CD4-positive, alpha-beta T cell treated with Interleukin-12 subunit alpha and Interleukin-12 subunit beta, for 1 hour (primary cell): ENCODE results near the gene CHD6.

Experiments used
- DNase-seq: peaks from one replicate; pipeline ENCODE4 v3.0.0-alpha.2; 2020

Gene CHD6

DNA sequence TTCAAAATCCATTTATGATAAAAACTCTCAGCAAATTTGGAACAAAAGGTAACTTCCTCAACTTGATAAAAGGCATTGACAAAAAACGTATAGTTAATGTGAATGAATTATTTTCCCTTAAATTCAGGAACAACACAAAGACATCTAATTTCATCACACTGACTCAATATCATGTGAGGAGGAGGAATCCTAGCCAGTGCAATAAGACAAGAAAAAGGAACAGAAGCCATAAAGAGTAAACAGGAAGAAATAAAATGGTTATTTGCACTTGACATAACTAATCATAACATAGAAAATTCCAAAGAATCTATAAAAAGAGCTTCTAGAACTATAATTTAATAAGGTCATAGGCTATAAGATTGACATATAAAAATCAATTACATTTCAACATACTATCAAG is 31.4 kb downstream of the CHD6 start:
- no peak for DNase-seq

DNA sequence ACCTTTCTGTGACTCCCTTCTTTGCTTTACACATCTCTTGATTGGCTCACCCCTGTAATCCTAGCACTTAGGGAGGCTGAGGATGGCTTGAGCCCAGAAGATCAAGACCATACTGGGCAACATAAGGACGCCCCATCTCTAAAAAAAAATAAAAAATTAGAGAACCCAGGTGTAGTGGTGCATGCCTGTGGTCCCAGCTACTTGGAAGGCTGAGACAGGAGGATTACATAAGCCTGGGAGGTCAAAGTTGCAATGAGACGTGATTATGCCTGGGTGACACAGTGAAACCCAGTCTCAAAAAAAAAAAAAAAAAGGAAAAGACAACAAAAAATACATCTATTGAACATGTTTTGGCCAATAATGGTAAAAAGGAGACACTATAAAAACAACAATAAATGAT is 37.8 kb downstream of the CHD6 start:
- DNase-seq, result no peak

DNA sequence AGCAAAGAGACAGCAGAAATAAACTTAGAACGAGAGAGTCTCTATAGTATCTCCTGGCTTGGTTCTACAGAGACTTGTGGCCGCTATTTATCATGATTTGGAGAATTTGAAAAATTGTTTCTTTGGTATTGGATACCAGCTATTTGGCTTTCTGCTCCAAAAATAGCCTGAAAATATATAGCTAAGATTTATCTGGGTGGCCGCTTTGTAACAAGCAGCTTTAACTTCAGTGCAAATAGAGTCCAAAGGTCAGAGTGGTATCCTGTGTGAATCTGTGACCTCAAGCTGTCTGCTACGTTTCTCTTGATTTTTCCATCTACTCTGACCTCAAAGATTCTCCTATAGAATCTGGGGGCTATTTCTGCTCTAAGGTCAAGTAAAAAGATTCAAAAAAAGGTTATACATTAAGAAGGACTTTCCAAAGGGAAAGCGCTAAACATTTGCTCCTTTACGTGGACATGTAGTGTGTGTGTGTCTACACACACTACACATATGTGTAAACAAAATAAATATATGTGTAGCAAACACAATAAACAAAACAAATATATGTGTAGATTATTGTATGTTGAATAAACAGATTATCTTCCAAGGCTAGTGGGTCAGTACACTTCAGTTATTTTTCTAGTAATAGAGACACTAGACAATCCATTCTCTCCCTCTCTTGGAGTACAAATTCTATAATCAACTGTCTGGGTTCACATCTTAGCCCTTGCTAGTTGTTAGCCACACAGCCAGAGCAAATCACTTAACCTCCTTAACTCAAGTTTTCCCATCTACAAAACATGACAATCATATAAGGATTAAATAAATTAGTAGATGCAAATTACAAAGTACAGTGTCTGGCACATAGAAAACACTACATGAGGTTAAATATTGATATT is 40.8 kb downstream of the CHD6 start:
- DNase-seq, result no peak

DNA sequence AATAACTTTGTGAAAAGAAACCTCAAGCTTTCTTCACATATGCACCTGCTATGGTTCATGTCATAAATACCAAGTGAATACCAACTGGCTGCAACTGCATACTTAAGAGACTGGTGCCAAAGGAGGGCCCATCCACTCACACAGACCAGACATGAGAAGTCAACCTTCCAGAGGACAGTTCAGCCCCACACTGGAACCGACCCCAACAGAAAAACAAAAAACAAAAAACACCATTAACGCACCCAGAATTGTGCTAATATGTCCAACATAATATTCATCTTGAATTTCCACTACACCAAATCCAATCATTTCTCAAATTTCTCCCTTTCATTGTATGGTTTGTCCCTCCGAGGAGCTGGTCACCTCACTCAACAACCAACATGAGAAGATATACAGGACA is 42.8 kb downstream of the CHD6 start:
- no peak for DNase-seq

DNA sequence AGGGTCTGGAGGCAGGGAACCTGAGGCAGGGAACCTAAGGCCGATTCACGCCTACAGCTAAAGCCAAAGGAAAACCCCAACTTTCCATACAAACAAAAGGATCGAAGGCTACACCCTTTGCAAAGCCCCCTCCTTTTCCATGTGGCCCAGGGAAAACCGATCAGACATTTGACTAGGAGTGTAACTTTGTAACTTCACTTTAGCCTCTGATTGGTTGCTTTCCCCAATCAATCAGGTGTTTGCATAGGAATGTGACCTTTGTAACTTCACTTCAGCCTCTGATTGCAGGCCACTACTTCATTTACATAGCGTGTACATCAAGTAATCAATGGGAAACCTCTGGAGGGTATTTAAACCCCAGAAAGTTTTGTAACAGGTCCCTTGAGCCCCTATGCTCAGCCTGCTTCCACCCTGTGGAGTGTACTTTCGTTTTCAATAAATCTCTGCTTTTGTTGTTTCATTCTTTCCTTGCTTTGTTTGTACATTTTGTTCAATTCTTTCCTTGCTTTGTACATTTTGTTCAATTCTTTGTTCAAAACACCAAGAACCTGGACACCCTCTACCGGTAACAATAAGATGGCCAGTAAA is 43.3 kb downstream of the CHD6 start:
- no peak for DNase-seq

DNA sequence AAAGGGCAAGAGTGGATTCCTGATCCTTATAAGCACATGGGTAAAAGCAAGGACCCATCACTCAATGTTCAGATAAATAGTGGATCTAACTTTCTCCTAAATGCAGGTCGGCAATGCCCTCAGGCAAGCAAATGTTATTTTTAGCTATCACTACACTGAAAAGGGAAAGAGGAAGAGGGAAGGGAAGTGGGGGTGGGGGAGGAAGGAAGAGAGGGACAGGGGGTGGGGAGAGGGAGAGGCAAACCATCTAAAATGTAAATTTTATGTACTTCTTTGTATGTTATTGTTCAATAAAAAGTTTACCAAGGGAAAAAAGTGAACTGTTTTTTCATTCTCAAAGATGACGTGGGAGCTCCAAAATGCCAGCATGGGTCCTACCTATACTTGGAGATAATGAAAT is 44.2 kb downstream of the CHD6 start:
- DNase-seq, result no peak

DNA sequence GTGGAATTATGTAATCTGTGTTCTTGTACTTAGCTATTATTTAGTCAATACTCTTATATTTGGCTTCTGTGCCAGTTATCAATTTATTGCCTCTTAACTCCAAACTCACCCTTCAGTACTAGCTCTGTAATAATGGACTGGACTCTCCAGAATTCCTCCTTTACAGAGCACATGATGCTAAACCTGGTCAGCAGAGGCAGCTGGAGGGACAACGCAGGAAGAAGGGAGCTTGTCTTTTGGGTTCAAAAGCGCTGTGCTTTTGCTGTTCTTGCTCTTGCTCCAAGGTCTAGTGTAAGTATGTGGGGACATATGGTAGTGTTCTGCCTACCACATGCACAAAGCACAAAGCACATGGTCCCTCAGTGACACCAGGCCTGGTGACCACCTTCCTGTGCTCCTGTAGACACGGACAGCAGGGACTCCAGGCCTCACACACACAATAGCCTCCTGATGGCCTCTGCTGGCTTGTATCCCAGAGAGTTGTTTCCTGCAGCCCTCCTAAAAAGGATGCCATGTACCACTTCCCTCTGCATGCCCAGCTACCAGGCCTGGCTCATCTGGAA is 46.1 kb downstream of the CHD6 start:
- no peak for DNase-seq

DNA sequence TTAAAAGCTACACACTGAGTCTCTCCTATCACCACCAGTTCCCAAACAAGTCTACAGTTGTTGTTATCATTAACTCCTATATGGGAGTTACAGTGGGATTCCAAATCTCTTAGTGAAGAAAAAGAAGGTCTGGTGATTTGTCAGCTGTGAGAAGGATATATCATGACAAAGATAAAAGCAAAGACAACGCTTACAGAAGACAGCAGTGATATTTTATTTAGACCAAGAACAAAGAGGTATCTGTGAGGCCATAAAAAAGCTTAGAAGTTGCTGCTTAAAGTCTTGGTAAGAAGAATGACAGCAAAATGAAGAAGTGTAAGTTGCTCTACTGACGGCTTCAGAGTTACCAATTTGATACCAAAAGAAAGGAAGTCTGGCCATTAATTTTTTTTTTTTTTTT is 47.2 kb downstream of the CHD6 start:
- DNase-seq, result no peak

DNA sequence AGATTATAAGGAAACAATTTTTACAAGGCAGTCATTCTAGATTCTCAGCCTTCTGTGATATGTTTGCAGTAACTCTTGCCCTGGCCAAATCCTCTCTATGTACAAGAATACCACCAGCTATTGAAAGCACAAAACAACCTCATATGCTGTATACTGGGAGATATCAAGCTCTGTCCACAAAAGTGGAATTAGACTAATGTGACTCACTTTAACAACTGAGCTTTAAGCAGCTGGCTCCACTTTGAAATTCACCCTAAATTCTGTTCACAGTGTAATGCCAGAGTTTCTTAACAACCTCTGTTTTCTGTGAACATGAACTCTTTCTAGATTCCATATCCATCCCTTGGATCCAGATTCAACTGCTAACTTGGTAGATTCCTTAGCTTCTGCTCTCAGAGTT is 47.6 kb downstream of the CHD6 start:
- no peak for DNase-seq

DNA sequence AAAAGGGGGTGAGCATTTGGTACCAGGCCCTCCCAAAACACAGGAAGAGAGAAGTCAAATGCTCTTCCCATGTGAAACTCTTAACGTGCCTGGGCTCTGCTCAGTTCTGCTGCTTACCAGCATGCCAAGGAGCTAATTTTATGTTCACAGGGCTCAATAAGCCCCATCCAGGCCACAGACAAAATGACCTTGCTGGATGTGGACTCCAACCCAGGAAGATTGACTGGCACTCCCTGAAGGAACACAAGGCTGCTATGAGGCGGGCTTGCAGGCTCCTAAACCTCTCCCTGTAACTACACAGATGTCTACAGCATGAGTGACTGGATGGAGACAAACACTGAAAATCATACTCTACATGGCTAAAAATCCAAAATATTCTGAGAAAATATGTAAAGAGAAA is 50.6 kb downstream of the CHD6 start:
- DNase-seq, result no peak

DNA sequence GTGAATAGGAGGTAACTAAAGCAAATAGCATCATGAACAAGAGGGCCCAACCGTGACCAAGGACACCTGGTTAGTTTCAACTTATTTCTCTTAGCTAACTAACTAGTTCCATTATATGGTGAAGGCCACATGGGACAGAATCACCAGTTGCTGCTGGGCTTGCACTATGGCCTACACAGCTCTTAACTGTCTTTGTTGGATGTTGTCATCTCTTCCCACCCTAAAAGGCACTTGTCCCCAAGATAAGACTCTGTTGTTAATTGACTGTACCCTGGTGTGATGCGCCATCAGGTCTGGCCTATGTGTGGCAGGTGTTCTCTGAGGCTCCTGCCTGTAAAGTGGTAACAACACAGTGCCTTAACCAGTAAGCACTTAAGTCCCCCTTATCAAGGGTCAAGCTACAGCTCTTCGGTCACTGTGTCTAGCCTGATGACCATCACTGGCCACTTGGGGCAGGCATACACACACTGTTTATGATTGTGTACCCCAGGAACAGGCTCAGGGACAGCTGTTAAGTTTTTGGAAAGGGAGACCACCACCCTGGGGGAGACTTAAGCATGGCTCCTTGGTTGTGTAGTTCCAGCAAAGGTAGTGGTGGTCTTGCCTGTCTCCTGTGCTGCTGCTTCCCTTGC is 51.2 kb downstream of the CHD6 start:
- DNase-seq, result no peak

DNA sequence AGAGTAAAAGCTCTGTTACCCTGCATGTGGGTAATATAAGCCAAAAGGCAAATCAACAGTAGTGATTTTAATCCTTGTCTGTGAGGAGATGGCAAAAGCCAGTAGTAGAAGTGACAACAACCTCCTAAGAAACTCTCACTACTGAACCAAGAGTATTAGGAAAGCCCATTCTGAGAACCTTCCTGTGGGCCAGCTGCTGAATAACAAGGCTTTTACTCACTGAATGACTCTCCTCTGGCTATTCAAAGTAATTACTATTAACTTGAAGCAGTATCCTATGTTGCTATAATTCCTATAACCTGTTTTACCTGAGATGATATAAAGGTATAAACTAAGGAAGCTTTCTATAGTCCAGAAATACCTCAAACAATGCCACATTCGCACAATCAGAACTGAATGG is 55.1 kb downstream of the CHD6 start:
- DNase-seq, result no peak

DNA sequence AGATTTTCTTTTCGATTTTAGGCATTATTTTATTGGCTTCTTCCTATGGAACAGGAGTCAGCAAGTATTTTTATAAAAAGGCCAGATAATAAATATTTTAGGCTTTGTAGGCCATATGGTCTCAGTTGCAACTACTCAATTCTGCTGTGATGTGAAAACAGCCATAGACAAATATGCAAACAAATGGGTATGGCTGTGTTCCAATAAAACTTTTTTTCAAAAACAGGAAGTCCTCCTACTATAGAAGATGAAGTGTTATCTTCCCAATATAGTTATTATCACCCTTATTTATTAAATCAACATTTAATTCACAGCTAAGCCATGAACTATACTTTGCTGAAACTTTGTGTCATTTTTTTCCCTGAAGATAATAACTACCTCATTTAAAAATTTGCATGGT is 57.2 kb downstream of the CHD6 start:
- DNase-seq, result no peak

DNA sequence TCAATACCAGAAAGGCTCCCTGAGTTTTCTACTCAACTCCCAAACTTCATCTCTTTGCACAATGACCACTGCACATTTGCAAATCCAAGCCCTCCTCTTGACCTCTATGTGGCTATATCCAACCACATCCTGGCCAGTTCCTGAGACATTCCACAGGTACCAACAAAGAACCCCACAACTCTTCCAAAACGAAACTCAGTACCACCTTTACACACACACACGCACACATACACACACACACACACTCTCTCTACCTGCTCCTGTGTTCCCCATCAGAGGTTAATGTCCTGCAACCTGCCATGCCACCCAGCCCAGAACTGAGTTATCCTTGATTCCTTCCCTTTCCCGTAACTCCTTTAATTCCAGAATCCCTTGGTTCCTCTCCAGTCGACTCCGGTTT is 58.5 kb downstream of the CHD6 start:
- DNase-seq, result no peak

DNA sequence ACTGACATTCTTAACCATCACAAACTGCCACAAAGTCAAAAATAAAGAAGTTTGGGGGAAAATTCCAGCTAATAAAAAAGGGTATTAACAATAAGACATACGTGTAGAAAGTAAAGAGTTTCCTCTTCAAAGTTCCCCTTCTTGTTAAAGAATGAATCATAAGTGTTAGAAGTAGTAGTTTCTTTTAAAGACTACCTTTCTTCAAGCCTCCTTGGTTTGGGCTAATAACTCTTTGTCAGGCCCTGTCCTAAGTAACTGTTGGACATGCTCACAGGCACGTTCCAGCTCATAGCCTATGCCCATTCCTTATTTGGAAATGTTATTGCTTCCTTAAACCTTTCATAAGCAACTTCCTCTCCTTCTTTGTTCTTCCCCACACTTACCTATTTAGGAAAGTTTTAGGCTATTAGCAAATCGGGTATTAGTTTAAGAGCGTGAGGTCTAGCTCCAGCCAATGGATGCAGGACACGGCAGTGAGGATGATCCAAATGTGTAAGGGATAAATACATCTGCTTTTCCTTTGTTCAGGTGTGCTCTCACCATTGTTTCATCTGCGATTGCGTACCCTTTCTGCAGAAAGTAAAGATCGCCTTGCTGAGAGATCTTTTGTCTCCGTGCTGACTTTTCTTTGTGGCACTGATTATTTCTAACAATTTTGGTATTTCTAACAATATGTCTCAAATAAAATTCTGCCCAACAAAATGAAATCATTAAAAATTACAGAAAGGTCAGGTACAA is 64.9 kb downstream of the CHD6 start:
- DNase-seq, result no peak

DNA sequence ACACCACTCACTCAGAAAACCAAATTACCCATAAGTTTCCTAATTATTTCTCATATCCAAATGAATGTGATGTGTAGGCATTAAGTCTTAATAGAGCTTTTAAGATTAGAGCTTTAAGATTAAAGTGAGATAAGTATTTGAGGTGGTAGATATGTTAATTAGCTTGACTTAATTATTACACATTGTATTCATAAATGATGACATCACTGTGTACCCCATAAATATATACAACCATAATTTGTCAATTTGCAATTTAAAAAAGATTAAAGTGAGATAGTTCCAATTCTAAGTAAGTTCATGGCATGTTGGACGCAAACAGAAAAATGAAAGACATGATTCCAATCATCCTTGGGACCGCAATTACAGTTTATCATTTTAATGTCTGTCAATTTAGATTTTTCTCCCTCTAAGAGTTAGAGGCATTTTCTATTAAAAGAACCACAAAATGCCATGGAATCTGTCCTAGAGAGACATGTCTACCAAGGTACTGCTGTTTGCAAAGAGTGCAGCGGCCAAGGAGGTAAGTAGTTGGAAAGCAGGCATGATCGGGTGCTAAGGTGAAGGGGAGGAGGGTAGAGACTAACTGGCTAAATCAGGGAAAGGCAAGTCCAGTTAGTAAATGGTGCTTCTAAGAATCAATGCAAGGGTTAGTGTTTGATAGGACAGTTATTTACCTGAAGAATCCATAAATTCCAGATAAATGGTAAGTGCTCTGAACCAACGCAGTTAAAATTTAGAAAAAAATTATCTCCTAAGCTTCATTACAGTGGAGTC is 65.7 kb downstream of the CHD6 start:
- DNase-seq, result no peak

DNA sequence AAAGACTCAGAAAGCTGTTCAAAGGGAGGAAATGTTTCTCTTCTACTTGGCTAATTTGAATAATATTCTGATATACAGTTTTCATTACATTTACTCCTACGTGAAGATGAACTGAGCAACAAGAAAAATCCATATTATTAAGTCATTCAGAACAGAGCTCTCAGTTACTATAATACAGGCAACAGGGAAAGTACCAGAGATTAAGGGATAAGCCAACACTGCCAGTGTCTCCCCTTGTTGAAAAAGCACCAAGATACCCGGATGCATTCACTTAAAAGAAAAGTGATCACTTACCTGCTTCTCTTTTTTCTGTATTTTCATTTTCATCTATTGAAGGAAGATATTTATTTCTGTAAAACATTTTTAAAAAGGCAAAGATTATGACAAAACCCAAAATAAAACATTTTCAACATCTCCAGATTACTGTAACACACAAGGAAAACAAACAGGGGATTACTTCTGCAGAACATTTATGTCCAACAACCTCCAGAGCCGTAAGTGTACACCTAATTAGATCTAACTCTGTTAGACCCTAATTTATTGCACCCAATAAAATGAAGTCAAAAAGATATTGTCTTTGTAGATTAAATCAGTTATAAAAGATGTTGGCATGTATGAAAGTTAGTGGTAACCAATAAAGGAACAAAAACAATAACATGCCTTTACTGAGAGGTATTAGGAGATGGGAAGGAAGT is 67.0 kb downstream of the CHD6 start:
- no peak for DNase-seq

DNA sequence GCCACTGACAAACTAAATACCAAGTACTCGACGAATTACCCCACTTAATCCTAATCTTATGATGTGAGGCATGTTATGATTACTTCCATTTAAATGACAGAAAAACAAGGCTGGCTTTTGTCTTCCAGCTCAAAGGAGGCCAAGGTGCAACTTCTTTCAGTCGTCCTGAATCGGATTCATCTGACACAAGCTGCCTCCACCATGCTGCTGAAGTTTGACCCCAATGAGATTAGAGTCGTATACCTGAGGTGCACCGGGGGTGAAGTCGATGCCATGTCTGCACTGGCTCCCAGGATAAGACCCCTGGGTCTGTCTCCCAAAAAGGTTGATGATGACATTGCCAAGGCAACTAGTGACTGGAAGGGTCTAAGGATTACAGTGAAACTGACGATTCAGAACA is 71.0 kb downstream of the CHD6 start:
- DNase-seq, result no peak

DNA sequence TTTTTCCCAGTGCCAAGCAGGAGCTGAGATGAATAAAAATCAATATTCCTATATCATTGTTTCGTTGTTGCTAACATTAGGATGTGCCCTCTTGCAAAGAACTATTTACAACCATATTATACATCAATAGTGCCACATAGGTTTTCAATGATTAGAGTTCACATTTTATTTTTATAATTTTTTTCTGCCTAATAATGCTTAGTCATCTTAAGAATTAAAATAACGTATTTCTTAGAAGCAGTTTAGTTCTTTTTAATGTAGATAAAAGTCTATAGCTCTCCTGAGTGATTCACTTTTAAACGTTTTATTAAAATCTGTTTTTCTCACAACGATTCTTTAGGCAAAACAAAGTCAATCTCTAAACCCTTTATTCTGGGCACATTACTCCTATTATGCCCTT is 71.6 kb downstream of the CHD6 start:
- no peak for DNase-seq

DNA sequence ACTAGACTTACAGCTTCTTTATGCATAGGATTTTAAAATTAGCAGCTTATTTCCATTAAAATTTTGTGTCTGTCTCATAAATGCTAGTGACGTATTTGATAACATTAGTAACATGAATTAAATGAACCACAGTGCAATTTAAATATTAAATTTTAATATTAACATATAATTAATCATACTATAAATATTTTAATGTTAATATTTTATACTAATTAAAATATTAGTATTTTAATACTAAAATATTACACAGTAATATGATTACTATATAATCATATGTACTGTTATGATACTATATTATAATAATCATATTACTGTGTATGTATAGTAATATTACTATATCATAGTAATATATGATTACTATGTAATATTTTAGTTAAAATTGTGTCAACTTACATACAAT is 73.7 kb downstream of the CHD6 start:
- DNase-seq, result no peak

DNA sequence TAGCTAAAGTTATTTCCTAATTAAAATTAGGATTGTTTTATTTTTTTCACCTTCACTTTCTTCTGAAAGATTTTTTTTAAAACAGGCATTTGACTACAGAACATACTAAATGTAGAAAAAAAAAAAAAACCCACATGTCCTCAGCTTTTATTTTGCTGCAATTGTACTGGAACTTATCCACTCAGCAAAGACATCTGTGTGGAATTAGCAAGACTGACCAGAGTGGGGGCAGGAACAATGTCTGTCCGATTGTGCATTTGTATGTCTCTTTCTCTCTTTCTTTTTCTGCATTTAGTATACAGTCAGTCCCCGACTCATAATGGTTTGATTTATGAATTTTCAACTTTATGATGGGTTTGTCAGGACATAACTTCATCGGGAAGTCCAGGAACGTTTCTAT is 77.3 kb downstream of the CHD6 start:
- no peak for DNase-seq

DNA sequence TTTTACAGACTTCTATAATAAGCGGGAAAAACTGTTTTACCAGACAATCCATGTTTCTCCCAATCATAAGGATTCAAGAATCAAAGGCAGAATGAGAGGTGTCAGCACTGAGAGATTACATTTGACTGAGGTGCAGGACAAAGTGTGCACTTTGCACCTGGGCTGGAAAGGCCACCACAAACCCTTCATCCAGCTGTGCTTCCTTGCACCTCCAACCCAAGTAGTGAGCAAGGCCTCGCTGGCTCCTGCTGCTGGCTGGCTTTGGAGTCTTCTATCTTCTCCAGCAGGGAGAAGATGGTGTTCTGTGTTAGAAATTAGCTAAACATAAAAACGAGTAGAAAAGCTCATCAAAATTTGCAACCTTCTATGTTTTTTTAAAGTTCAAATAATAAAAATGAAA is 77.7 kb downstream of the CHD6 start:
- no peak for DNase-seq
